T-helper 1 cell treated with Interleukin-12 subunit alpha and Interleukin-12 subunit beta and Interleukin-4 antibody, amounts not matched to agents 30 μg/mL and 1 μg/mL, for 36 hours (primary cell): ENCODE data around the gene SOCS6.
A peak's percentile ranks its signal among the peaks of the same experiment; 100 is the strongest.

ENCODE experiments used
- H3K27ac Mint-ChIP-seq: one replicate; pipeline ENCODE4 v1.8.0; 2021; ENCODE audit warnings: mild to moderate bottlenecking, mixed read lengths
- H3K27me3 Mint-ChIP-seq: one replicate; pipeline ENCODE4 v1.8.0; 2021; ENCODE audit warnings: low read depth, mixed read lengths
- H3K36me3 Mint-ChIP-seq: one replicate; pipeline ENCODE4 v1.8.0; 2021; ENCODE audit warnings: low read depth, mixed read lengths
- H3K4me1 Mint-ChIP-seq: one replicate; pipeline ENCODE4 v1.8.0; 2021; ENCODE audit warnings: low read depth, mixed read lengths
- H3K4me3 Mint-ChIP-seq: one replicate; pipeline ENCODE4 v1.8.0; 2021; ENCODE audit warnings: mild to moderate bottlenecking, moderate library complexity, mixed read lengths
- H3K9me3 Mint-ChIP-seq: one replicate; pipeline ENCODE4 v1.8.0; 2021; ENCODE audit warnings: mixed read lengths

Gene SOCS6

DNA sequence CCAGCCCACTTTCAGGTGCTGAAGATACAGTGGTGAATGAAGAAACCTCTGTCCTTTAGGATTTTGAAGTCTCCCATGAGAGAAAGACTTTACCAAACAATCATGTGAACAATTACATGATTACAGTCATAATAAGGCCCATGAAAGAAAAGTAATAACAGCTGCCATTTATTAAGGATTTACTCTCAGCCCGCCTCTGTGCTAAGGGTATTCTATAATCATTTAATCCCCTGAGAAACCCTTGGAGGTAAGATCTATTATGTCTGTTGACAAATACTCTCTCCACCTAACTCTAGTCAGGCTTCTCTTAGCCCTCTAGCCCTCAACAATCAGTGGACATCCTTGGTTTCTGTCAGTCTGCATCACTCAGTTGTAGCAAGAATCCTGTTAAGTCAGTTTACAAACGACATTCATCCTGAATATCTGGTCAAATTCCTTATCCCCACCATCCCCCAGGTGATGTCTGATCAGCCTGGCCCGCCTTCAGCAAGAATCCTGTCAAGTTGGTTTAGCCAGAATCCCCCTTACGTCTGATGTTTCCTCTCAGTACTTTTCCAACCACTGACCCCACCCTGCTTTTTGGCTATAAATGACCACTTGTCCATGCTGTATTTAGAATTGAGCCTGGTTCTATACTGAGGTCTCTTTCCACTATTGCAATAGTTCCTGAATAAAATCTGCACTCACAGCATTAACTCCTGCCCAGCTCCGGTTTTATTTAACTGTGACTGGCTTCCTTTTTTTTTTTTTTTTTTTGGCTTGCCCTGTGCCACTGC, 12.2 kb upstream of the SOCS6 start:
- Mint-ChIP-seq H3K27me3 (no peaks in the 10 kb centered on the region), H3K36me3 (no peaks in the 10 kb centered on the region), H3K4me3 (no peak overlapping the region), H3K27ac (no peak overlapping the region), H3K4me1 (no peaks in the 10 kb centered on the region), H3K9me3 (peaks cover 12% of the 10 kb centered on the region)

DNA sequence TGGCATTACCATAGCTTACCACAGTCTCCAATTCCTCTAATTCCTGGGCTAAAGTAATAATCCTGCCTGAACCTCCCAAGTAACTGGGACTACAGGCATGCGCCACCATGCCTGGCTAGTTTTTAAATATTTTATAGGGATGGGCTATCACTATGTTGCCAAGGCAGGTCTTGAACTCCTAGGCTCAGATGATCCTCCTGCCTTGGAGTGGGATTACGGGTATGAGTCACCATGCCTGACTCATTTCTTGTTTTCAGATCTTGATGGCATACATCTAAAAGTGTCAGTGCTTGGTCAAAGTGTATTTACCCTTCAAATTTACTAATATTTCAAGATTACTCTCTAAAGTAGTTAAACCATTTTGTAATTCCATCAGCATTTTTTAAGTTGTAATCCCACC, 9.4 kb upstream of the SOCS6 start:
- Mint-ChIP-seq H3K36me3 (no peaks in the 10 kb centered on the region), H3K27me3 (peaks cover 3% of the 10 kb centered on the region), H3K4me3 (no peak overlapping the region), H3K27ac (no peak overlapping the region), H3K9me3 (no peaks in the 10 kb centered on the region), H3K4me1 (no peaks in the 10 kb centered on the region)

DNA sequence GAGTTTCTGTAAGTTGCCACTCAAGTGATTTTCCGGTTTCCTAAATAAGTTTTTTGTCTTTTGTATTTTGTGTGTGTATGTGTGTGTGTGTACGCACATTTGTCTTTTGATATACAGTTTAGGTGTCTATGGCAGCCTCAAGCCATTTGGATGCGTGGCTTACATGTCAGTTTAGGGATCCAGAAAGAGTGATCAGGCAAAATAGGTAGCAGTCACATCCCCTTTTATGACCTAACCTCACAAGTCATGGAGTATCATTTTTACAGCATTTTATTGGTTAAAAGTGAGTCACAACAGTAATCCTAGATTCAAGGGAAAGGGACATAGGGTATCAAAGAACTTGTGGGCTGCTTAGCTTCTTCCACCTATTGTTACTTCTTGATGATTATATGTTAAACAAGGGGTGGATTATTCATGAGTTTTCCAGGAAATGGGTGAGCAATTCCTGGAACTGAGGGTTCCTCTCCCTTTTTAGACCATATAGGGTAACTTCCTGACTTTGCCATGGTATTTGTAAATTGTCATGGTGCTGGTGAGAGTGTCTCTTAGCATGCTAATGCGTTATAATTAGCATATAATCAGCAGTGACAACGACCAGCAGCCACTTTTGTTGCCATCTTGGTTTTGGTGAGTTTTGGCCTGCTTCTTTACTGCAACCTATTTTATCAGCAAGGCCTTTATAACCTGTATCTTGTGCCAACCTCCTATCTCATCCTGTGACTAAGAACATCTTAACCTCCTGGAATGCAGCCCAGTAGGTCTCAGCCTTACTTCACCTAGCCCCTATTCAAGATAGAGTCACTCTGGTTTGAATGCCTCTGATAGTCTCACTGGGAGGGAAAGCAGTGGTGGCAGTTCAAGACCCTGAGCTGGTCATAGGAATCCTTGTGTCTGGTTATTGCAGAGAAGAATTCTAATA, 8.6 kb upstream of the SOCS6 start:
- Mint-ChIP-seq H3K27me3 (peaks cover 3% of the 10 kb centered on the region), H3K4me3 (no peak overlapping the region), H3K9me3 (no peaks in the 10 kb centered on the region), H3K27ac (no peak overlapping the region), H3K4me1 (no peaks in the 10 kb centered on the region), H3K36me3 (no peaks in the 10 kb centered on the region)

DNA sequence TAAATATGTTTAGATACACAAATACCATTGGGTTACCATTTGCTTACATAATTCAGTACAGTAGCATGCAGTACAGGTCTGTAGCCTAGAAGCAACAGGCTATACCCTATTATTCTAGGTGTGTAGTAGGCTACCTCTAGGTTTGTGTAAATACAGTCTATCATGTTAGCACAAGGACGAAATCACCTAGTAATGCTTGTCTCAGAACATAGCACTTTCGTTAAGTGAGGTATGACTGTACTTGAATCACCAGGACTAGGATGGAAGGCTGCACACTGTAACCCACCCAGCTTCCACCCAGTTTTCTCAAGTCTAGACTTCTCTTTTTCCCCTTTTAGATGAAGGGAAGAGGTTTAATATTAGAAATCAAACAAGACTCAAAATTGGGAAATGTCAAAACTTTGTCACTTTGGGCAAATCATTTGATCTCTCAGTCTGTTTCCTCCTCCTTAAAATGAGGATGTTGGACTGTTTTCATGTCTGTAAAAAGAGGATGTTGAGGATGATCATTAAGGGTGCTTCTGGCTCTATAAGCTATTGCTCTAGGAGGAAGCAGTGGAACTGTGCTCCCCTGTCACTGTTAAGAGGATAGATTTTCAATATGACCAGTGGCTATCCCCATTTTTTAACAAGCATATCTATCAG, 3.7 kb upstream of the SOCS6 start:
- Mint-ChIP-seq H3K4me3 (no peak overlapping the region), H3K27me3 (peaks cover 16% of the 10 kb centered on the region), H3K36me3 (no peaks in the 10 kb centered on the region)

DNA sequence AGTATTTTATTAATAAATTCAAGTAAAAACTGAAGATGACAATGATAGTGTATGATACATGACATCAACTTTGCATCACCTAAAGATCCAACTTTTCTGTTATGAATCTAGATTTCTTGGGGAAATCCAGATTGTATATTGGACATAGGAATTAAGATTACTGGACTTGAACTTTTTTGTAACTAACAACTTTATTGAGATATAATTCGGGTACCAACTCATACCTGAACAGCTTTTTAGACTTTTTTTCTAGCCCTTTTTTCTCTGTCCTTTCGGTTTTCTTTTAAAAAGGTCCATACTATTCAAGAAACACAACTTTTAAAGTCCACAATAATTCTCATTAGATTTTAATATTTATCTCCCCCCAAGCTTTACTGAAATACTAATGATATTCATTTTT, 1.1 kb upstream of the SOCS6 start:
- Mint-ChIP-seq H3K36me3 (peaks cover 2% of the 10 kb centered on the region), H3K27ac (no peak overlapping the region), H3K9me3 (no peaks in the 10 kb centered on the region), H3K4me1 (peaks cover 3% of the 10 kb centered on the region), H3K27me3 (peaks cover 37% of the 10 kb centered on the region), H3K4me3 (peak overlapping the region; percentile 47)

More for the DNA sequence above, 3.7 kb upstream of the SOCS6 start:
- H3K9me3 Mint-ChIP-seq, result no peaks in the 10 kb centered on the region
- H3K4me1 Mint-ChIP-seq, result no peaks in the 10 kb centered on the region
- H3K27ac Mint-ChIP-seq, result no peak overlapping the region

DNA sequence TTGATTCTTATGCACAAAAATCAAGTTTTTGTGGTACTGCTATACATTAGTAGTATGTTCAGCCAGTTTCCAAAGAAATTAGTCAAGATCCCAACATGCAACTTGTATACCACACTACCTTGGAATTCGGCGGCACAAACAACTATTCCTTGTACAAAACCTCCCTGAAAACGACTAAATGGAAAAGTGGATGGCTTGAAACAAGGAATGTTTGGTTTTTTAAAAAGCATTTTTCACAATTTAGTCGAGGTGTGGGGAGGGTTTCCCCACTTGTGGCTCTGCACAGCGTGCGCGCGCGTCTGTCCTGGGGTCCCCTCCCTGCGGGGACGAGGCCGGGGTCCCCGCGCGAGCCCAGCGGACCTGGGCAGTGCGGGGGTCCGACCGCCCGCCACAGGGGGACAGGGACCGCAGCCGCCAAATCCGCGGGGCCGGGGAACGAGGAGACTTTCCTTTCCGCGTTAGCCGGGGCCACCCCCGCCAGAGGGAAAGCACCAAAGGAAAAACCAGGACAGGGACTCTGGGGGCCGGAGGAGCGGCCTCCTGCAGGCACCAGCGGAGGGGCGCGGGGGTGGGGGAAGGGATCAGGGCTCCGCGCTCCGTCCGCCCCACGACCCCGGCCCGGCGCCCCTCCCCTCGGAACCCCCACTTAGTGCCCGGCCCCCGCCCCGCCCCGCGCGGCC, 534 bp upstream of the SOCS6 start:
- Mint-ChIP-seq H3K4me1 (peaks cover 3% of the 10 kb centered on the region), H3K27me3 (peaks cover 39% of the 10 kb centered on the region), H3K27ac (no peak overlapping the region), H3K36me3 (peaks cover 2% of the 10 kb centered on the region), H3K4me3 (peak overlapping the region; percentile 47), H3K9me3 (no peaks in the 10 kb centered on the region)

DNA sequence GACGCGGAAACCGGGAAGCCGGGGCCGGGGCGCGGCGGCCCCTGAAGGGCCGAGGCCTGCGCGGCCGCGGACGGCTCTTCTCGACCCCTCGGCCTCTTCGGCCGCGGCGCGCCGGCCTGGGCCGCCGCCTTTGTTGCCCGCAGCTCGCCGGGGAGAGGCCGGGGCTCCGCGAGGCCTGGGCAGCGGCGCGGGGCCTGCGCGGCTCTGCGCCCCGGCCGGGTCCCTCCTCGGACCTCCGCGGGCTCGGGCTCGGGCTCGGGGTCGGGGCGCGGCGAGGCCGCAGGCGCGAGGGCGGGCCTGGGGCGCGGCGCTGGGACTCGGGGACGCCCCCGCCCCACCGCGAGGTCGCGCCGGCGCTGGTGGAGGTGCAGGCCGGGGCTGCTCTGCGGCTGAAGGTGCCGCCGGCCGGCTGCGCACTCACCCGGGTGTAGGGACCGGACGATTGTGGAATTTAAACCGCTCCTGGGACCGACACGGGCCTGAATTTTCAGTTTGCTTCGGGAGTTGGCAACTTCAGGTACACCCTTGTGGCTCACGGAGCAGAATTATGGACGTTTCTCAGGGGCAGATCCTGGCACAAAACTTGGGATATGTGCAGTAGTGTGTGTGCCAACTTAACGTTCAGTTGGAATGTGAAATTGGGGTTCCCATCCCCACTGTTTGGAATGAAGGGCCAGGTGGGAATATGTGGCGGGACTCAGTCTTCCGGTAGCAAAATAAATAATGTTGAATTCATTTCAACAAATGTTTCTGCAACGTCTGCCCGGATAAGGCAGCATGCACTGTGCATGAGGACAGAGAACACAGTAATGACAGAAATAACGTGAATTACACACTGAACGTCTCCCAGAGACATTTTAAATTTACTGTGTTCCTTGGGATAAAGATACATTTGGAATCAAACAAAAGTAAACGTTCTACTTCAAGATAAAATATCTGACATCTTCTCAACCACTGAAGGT, 787 bp downstream of the SOCS6 start:
- Mint-ChIP-seq H3K27me3 (peaks cover 38% of the 10 kb centered on the region), H3K9me3 (no peaks in the 10 kb centered on the region), H3K4me1 (peaks cover 3% of the 10 kb centered on the region), H3K4me3 (peak overlapping the region; percentile 82), H3K36me3 (peaks cover 2% of the 10 kb centered on the region), H3K27ac (peak overlapping the region; percentile 50)

DNA sequence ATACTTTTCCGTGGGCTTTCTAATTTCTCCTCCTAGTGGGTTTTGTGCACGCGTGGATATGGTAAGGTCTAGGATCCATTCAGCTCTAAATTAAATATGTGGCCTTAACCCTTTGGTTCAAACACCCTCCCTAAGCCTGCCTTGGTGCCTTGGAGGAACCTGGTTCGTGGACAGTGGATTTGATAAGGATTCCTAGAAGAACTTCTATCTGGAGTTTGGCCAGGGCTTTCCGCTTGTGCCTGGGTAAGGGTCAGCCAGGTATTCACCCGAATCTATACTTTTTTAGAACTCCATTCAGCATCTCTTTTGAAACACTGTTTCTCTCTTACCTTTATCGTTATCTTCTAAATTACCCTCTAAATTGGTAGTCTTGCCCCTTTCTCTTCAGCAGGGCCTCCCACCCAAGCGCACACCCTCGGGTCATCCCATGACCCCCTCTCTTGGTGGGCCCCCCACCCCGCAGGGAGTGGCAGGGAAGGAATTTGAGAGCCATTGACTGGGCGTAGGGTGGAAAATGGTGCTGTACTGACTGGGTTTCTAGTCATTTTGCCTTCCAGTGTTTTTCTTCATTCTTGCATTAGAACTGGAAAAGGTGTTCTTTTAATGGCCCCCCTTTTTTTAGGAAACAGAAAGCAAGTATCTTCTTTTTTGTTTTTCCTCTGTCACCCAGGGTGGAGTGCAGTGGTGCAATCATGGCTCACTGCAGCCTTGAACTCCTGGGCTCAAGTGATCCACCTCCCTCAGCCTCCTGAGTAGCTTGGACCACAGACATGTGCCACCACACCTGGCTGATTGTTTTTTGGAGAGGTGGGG, 1.8 kb downstream of the SOCS6 start:
- Mint-ChIP-seq H3K36me3 (peaks cover 2% of the 10 kb centered on the region), H3K27ac (no peak overlapping the region), H3K4me1 (peaks cover 4% of the 10 kb centered on the region), H3K9me3 (no peaks in the 10 kb centered on the region), H3K4me3 (peak overlapping the region; percentile 72), H3K27me3 (peaks cover 40% of the 10 kb centered on the region)

DNA sequence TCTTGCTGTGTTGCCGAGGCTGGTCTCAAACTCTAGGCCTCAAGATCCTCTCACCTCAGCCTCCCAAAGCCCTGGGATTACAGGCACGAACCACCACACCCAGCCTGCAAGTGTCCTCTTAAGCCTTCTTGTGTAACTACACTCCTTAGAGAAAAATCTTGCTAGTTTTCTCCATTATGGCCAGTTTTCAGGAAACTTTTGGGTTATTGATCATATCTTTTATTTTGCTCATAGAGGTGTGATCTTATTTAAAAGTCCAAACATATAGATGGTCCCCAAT, 2.4 kb downstream of the SOCS6 start:
- Mint-ChIP-seq H3K4me3 (peak overlapping the region; percentile 72), H3K27me3 (peaks cover 45% of the 10 kb centered on the region), H3K9me3 (no peaks in the 10 kb centered on the region), H3K27ac (no peak overlapping the region), H3K4me1 (peaks cover 7% of the 10 kb centered on the region), H3K36me3 (peaks cover 2% of the 10 kb centered on the region)

DNA sequence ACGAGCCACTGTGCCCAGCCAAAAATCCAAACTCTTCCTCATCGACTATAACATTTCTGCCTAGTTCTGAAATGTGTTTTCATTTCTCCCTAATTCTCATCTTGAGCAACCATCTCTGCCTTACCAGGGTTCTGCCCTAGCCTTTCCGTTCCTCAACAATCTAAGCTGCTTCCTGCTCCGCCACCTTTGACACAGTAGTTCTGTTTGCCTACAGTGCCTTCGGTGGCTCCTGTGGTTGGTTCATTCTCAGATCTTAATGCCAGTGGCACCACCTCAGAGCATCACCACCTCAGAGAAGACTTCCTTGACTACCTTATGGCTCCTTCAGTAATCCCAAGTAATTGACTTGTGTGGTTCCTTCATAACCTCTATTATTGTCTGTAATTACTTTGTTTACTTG, 3.8 kb downstream of the SOCS6 start:
- Mint-ChIP-seq H3K4me1 (peaks cover 9% of the 10 kb centered on the region), H3K36me3 (peaks cover 2% of the 10 kb centered on the region), H3K4me3 (no peak overlapping the region), H3K27me3 (peaks cover 46% of the 10 kb centered on the region), H3K27ac (no peak overlapping the region), H3K9me3 (no peaks in the 10 kb centered on the region)

DNA sequence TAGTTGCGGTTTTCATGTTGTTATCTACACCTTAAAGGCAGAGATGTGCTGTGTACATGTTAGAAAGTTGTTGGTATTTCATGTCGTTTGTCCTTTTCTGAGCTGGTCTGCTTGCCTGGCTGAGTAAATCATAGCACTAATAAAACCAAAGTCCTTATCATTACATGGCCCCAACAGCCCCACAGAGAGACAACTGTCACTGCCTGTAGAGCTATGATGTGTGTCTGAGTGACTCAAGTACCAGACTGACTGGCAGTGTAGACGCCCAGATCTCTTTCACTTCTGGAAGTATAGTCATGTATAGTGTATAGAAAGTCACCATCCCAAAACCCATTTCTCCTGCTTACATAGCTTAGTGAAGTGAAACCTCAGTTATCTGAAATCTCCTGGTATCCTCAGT, 4.3 kb downstream of the SOCS6 start:
- peaks cover 41% of the 10 kb centered on the region for H3K27me3 Mint-ChIP-seq
- H3K27ac Mint-ChIP-seq, result no peak overlapping the region
- no peak overlapping the region for H3K4me3 Mint-ChIP-seq
- H3K4me1 Mint-ChIP-seq, result peaks cover 9% of the 10 kb centered on the region
- H3K36me3 Mint-ChIP-seq, result peaks cover 2% of the 10 kb centered on the region
- no peaks in the 10 kb centered on the region for H3K9me3 Mint-ChIP-seq

DNA sequence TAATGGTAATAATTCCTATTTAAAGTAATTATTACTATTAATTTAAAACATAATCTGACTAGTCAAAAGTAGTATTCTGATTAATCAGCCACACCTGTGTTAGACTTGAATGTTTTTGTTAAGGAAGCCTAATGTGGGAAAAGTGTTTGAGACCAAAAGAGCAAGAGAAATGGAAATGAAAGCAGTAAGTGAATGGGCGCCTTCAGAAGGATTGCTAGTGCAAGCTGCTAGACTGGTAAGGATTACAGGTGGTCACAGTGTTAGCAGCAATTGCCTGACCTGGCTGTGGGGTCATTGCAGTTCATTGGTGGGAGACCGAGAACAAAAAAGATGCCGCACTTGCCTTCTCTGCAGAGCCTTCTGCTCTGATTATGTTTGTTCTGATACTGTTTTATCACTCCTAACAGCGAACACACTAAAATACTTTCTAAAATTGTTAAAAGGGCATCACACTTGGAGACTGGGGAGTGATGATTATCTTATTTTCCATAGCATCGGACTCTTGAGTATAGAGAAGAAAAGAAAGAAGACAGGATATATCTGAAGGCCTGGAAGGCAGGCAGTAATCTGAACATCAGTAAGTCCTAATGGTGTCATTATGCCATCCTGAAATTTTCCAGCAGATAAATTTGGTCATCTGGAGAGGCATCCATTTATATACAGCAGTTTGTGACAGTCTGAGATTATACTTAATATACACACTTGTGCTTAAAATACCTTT, 5.8 kb downstream of the SOCS6 start:
- H3K36me3 Mint-ChIP-seq, result peaks cover 2% of the 10 kb centered on the region
- no peak overlapping the region for H3K27ac Mint-ChIP-seq
- no peaks in the 10 kb centered on the region for H3K9me3 Mint-ChIP-seq
- H3K27me3 Mint-ChIP-seq, result peaks cover 40% of the 10 kb centered on the region
- H3K4me1 Mint-ChIP-seq, result peaks cover 9% of the 10 kb centered on the region
- H3K4me3 Mint-ChIP-seq, result no peak overlapping the region
